WI38 (cell line): ENCODE measurements around the gene ZNF804A.
A peak's percentile ranks its signal among the peaks of the same experiment; 100 is the strongest.

Source experiments
- H3K4me3 ChIP-seq: 2 replicates; pipeline ENCODE4 v1.5.1; 2011; ENCODE audit warnings: low read depth, mild to moderate bottlenecking, control low read depth, low read length
- TF ChIP-seq, protein P1 (sequence below): IDR thresholded peaks from 2 replicates; pipeline ENCODE4 v1.5.1; 2012; ENCODE audit warnings: low read depth, mild to moderate bottlenecking, control low read depth, low read length

Gene ZNF804A

DNA sequence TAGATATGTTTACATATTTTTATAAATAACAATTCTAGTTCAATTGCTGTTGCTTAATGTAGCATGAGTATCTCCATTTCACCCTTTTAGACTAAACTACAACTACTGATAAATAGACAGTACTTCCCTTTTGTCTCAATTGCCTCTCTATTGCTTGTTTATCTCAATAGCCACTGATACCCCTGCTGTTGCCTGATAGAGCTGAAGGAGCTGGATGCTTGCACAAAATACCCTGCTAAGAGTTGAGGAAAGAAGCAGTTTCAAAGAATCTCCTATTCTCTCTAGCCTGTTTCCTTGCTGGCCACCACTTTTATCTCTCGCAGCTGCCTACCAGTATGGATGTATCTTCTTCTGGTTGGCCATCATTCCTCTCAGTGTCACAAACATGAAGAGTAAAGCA lies 16.9 kb upstream of the ZNF804A start:
- H3K4me3 ChIP-seq, result no peak overlapping the region

DNA sequence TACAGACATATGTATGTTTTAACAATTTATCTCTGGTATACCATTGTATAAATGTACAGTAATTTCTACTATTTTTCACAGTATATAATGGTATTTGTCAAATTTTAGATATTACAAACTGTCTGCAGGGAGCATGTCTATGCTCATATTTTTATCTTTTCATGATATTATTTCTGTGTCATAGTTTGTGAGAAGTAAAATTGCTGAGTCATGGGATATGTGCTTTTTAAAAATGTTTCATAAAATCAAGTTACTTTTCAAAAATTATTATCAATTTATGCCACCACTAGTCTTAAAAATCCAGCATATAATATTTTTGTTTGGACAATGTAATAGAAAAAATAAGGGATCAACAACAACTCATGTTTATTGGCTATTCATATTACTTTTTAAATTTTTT lies 9.1 kb upstream of the ZNF804A start:
- no peak overlapping the region for H3K4me3 ChIP-seq
- TF ChIP-seq, protein P1, sequence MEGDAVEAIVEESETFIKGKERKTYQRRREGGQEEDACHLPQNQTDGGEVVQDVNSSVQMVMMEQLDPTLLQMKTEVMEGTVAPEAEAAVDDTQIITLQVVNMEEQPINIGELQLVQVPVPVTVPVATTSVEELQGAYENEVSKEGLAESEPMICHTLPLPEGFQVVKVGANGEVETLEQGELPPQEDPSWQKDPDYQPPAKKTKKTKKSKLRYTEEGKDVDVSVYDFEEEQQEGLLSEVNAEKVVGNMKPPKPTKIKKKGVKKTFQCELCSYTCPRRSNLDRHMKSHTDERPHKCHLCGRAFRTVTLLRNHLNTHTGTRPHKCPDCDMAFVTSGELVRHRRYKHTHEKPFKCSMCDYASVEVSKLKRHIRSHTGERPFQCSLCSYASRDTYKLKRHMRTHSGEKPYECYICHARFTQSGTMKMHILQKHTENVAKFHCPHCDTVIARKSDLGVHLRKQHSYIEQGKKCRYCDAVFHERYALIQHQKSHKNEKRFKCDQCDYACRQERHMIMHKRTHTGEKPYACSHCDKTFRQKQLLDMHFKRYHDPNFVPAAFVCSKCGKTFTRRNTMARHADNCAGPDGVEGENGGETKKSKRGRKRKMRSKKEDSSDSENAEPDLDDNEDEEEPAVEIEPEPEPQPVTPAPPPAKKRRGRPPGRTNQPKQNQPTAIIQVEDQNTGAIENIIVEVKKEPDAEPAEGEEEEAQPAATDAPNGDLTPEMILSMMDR, result no peak

More for the DNA sequence above, 16.9 kb upstream of the ZNF804A start:
- TF ChIP-seq, protein P1, result no peak

DNA sequence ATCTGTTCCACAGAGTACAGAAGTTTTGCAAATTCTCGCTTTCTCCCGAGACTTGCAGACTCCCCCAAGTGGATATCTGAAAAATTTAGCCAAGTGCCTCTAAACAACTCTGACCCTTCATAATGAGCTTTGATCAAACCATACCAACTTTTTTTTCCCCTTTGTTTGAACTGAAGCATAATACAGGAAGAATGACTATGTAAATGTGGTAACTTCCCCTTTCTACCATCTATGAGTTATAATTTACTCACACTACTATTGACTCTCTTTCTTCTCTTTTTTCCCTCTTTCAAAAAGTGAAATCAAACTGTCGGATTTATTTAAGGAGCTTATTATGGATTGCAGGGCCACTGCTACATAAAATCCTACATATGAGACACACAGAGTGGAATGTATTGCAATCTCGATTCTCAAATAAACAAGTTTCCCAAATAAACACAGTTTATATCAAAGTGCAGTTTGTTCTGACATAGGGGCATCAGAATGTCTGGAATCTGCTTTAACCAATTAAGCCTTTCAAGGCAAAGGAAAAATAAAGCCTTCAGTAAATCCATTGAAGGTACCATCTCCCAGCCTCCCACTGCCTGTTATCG lies 1.4 kb upstream of the ZNF804A start:
- H3K4me3 ChIP-seq, result peak overlapping the region; percentile 67

DNA sequence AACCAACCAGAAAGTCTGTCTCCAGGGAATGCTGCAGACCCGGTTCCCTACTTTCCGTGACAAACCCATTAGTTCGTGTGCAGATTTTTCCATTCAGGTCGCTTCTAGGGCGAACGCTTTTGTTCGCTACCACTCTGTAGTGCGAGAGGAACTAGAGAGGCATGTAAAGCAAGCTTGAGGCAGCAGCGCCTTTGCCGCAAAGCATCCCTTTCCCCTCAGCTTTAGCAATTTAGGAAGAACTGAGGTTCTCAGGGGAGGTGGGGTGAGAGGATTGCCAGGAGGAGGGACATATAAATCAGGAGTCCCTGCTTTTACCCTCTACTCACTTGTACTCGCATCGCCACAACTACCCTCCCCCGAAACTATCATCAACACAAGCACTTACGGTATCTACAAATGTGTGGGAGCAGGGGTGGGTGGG lies 748 bp upstream of the ZNF804A start:
- peak overlapping the region; percentile 67 for H3K4me3 ChIP-seq
- TF ChIP-seq, protein P1, result no peak

More for the DNA sequence above, 1.4 kb upstream of the ZNF804A start:
- TF ChIP-seq, protein P1, result no peak

DNA sequence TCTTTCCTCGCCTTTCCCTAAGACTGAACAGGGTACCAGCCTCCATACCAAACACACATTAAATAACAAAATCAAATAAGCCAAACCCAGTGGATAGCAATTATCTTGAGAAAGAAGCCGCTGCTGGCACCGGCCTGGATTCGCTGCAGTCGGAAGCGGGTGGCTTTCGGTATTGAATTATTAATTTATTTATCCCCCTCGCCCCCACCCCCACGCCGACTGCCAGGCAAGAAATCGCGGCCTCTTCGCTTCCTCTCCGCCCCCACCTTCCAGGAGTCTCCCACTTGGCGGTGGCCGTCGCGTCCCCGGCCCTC lies 370 bp upstream of the ZNF804A start:
- H3K4me3 ChIP-seq, result peak overlapping the region; percentile 67
- TF ChIP-seq, protein P1, result no peak

DNA sequence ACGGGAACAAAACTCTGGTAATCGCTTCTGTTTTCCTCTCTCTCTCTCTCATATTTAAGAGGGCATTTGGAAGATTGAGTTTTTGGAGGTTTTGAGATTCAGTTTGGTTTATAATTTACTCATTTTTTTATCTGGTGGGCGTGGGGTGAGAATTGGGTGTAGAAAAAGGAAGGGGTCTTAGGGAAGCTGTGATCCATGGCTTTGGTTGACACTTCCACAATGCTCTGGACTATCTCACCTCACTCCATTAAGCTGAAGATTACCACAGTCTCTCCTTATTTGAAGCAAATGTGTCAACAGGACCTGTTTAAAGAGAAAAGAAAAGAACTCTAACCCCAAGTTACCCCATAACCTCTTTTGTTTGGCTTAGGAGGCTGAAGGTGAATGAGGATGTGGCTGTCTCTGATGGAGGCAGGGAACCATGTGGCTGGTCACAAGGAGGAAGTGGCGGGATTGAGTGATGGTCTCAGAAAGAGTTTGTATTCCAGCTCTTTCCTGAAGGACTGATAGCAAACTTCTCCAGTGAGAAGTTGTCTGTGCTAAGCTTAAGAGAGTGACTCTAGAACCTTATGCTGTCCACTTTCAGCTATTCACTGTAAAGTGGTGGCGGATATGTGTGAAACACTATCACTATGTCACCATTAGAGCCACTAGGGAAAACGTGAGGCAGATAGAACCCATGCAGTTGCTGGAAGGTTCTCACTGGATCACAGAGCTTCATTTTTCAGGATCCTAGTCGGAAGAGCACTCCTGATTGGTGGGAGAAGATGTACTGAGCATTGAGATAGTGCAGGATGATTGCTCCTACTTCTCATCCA lies 934 bp downstream of the ZNF804A start:
- H3K4me3 ChIP-seq, result peak overlapping the region; percentile 67
- TF ChIP-seq, protein P1, result no peak

DNA sequence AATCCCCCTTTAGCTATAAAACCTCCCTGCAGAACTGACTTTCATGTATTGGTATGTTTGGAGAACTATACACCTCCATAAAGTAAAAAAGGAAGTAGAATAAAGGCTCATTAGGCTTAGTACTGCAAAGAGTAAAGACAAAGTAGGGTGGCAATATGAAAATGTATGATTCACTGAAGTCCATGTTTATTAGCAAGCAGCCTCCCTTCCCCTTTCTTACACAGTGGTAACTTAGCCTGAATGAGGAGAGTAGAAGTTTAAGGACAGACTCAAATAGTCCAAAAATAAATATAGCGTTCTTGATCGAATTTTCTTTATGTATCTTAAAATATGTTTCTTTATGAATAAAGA lies 1.5 kb downstream of the ZNF804A start:
- TF ChIP-seq, protein P1, result no peak
- H3K4me3 ChIP-seq, result peak overlapping the region; percentile 67
